ENCODE measurements around the gene THOC3.
"Not testable (repeated sequence)": the region's sequence is repeated elsewhere in the genome, so short reads cannot be mapped to it uniquely, and the experiment has no call there.

Gene THOC3

GRCh38 chr5:175938489-175938888 lies 29.6 kb downstream of the THOC3 start:
- not testable (repeated sequence) for DNase-seq (ENCODE audit: low spot score)

DNA sequence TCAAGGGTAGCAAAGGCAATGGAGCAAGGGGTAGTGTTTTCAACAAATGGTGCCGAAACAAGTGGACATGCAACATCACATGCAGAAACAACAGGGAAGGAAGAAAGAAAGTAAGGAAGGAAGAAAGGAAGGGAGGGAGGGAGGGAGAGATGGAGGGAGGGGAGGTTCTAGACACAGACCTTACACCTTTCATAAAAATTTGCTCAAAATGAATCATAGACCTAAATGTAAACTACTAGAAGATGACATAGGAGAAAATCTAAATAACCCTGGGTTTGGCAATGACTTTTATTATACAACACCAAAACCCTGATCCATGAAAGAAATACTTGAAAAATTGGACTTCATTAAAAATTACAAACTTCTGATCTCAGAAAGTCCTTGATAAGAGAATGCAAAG lies 39.4 kb downstream of the THOC3 start:
- DNase-seq (ENCODE audit: low spot score) = not testable (repeated sequence)

GRCh38 chr5:175925106-175925505 lies 43.0 kb downstream of the THOC3 start:
- not testable (repeated sequence) for DNase-seq (ENCODE audit: low spot score)

- no peak for DNase-seq (ENCODE audit: low spot score)
Measured at GRCh38 chr5:175922192-175922885, 45.8 kb downstream of the THOC3 start.

DNA sequence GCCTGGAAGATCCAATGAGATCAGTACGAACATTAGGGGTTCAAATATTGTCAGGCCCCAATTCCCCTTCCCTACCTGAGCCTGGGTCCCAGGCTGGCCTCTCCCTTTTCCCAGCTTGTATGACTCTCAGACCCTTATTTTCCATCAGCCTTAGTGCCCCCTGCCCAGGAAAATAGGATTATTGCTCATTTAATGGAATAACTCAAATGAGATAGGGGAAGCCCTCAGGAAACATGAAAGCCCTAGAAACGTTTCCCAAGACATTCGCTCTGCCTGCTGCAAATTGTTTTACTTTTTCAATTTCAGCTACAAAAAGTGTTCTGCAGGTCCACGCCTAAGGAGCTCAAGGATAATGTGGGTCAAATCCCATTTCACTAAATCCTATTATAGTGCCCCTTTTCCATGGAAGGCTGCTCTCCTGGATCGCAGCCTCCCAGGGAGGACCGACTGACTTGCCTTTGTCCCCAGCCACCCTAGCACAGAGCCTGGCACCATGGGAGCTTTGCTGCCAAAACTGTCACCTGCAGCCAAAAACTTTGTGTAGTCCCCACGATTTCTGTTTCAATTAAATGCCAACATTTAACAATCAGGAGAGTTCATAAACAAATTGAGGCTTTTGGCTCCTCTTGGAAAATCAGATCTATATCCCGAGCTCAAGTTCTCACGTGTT lies 46.9 kb downstream of the THOC3 start:
- no peak for DNase-seq (ENCODE audit: low spot score)

GRCh38 chr5:175920231-175920811 lies 47.8 kb downstream of the THOC3 start:
- no peak for DNase-seq (ENCODE audit: low spot score)

GRCh38 chr5:175915066-175916037 lies 52.8 kb downstream of the THOC3 start:
- DNase-seq (ENCODE audit: low spot score) = not testable (repeated sequence)

- not testable (repeated sequence) for DNase-seq (ENCODE audit: low spot score)
Measured at GRCh38 chr5:175913835-175914672, 54.1 kb downstream of the THOC3 start.

- not testable (repeated sequence) for DNase-seq (ENCODE audit: low spot score)
Measured at GRCh38 chr5:175910072-175910471, 58.0 kb downstream of the THOC3 start.

All from NAMALWA (cell line).